Measurements from ENCODE around the gene GPR132.
"Not testable (repeated sequence)": the region's sequence is repeated elsewhere in the genome, so short reads cannot be mapped to it uniquely, and the experiment has no call there.

DNA sequence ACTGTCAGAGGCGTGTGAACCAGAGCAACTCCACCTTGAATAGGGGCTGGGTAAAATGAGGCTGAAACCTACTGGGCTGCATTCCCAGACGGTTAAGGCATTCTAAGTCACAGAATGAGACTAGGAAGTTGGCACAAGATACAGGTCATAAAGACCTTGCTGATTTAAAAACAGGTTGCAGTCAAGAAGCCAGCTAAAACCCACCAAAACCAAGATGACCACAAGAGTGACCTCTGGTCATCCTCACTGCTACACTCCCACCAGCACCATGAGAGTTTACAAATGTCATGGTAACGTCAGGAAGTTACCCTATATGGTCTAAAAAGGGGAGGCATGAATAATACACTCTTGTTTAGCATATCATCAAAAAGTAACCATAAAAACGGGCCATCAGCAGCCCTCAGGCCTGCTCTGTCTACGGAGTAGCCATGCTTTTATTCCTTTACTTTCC is 32.8 kb downstream of the GPR132 start:
- TF ChIP-seq, protein P1, sequence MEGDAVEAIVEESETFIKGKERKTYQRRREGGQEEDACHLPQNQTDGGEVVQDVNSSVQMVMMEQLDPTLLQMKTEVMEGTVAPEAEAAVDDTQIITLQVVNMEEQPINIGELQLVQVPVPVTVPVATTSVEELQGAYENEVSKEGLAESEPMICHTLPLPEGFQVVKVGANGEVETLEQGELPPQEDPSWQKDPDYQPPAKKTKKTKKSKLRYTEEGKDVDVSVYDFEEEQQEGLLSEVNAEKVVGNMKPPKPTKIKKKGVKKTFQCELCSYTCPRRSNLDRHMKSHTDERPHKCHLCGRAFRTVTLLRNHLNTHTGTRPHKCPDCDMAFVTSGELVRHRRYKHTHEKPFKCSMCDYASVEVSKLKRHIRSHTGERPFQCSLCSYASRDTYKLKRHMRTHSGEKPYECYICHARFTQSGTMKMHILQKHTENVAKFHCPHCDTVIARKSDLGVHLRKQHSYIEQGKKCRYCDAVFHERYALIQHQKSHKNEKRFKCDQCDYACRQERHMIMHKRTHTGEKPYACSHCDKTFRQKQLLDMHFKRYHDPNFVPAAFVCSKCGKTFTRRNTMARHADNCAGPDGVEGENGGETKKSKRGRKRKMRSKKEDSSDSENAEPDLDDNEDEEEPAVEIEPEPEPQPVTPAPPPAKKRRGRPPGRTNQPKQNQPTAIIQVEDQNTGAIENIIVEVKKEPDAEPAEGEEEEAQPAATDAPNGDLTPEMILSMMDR (IDR thresholded peaks at IDR 0.05), result not testable (repeated sequence)
- TF ChIP-seq POLR2AphosphoS5 (IDR thresholded peaks at IDR 0.05; ENCODE audit: low read depth, low read length); TCF7L2 (IDR thresholded peaks at IDR 0.05; ENCODE audit: low read depth, low read length); SIN3A (IDR thresholded peaks at IDR 0.05; ENCODE audit: borderline replicate concordance, insufficient read depth, low read depth, low read length): not testable (repeated sequence)
